Activated naive CD8-positive, alpha-beta T cell (primary cell): ENCODE results near the gene COPS4.
"Not testable (repeated sequence)": the region's sequence is repeated elsewhere in the genome, so short reads cannot be mapped to it uniquely, and the experiment has no call there.

Experiments
- H3K27ac Mint-ChIP-seq: one replicate; pipeline ENCODE4 v1.8.0; 2021; ENCODE audit warnings: mixed read lengths
- H3K27me3 Mint-ChIP-seq: one replicate; pipeline ENCODE4 v1.8.0; 2021; ENCODE audit warnings: mixed read lengths
- H3K36me3 Mint-ChIP-seq: one replicate; pipeline ENCODE4 v1.8.0; 2021; ENCODE audit warnings: mixed read lengths
- H3K4me1 Mint-ChIP-seq: one replicate; pipeline ENCODE4 v1.8.0; 2021; ENCODE audit warnings: low read depth, mixed read lengths
- H3K4me3 Mint-ChIP-seq: one replicate; pipeline ENCODE4 v1.8.0; 2021; ENCODE audit warnings: mild to moderate bottlenecking, mixed read lengths
- H3K9me3 Mint-ChIP-seq: one replicate; pipeline ENCODE4 v1.8.0; 2021; ENCODE audit warnings: low read depth, mixed read lengths

COPS4 gene

GRCh38 chr4:83089410-83090157, 54.6 kb downstream of the COPS4 start:
- Mint-ChIP-seq H3K4me3 (no peak overlapping the region), H3K4me1 (peaks cover 44% of the 10 kb centered on the region), H3K36me3 (peaks cover 23% of the 10 kb centered on the region), H3K27ac (peak overlapping the region; percentile 87), H3K9me3 (no peaks in the 10 kb centered on the region), H3K27me3 (no peaks in the 10 kb centered on the region)

- Mint-ChIP-seq H3K4me1 (peaks cover 57% of the 10 kb centered on the region), H3K9me3 (no peaks in the 10 kb centered on the region), H3K27ac (peak overlapping the region; percentile 88), H3K4me3 (no peak overlapping the region), H3K27me3 (no peaks in the 10 kb centered on the region), H3K36me3 (peaks cover 14% of the 10 kb centered on the region)
Measured at GRCh38 chr4:83093060-83093640, 58.2 kb downstream of the COPS4 start.

GRCh38 chr4:83096397-83096796, 61.4 kb downstream of the COPS4 start:
- Mint-ChIP-seq H3K9me3 (no peaks in the 10 kb centered on the region), H3K36me3 (peaks cover 15% of the 10 kb centered on the region), H3K27ac (peak overlapping the region; percentile 88), H3K4me3 (no peak overlapping the region), H3K27me3 (no peaks in the 10 kb centered on the region), H3K4me1 (peaks cover 66% of the 10 kb centered on the region)

- H3K36me3 Mint-ChIP-seq = peaks cover 24% of the 10 kb centered on the region
- H3K4me1 Mint-ChIP-seq = peaks cover 61% of the 10 kb centered on the region
- no peak overlapping the region for H3K4me3 Mint-ChIP-seq
- peak overlapping the region; percentile 86 for H3K27ac Mint-ChIP-seq
- H3K9me3 Mint-ChIP-seq = no peaks in the 10 kb centered on the region
- no peaks in the 10 kb centered on the region for H3K27me3 Mint-ChIP-seq
Measured at GRCh38 chr4:83104991-83105390, 70.0 kb downstream of the COPS4 start.

GRCh38 chr4:83107631-83108030, 72.6 kb downstream of the COPS4 start:
- Mint-ChIP-seq H3K27me3 (no peaks in the 10 kb centered on the region), H3K4me3 (peak overlapping the region; percentile 86), H3K9me3 (no peaks in the 10 kb centered on the region), H3K27ac (peak overlapping the region; percentile 96), H3K36me3 (peaks cover 15% of the 10 kb centered on the region), H3K4me1 (peaks cover 56% of the 10 kb centered on the region)

DNA sequence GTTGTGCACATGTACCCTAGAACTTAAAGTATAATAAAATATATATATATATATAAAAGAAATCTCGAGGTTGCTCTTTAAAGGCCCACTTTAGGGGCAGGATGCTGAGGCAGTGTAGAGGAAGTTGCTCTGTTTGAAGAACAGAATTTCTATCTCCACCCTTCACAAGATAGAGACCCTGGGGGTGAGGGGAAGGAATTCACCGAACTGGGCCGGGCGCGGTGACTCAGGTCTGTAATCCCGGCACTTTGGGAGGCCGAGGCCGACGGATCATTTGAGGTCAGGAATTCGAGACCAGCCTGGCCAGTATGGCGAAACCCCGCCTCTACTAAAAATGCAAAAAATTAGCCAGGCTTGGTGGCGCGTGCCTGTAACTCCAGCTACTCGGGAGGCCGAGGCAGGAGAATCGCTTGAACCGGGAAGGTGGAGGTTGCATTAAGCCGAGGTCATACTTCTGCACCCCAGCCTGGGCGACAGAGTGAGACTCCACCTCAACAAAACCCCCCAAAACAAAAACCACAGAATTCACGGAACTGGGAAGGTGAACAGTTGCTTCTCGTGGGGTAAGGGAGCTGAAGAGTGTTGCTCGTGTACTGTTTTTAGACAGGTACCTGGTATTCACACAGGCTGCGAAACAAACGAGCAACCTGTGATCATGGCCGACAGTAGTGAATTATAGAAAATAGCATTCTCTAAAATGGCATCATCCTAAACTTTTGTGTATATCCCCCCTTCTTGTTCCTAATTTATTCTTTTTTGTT, 73.3 kb downstream of the COPS4 start:
- Mint-ChIP-seq H3K27me3 (no peaks in the 10 kb centered on the region), H3K4me3 (peak overlapping the region; percentile 97), H3K27ac (peak overlapping the region; percentile 100), H3K9me3 (no peaks in the 10 kb centered on the region), H3K4me1 (peaks cover 62% of the 10 kb centered on the region), H3K36me3 (peaks cover 15% of the 10 kb centered on the region)

GRCh38 chr4:83109480-83110222, 74.7 kb downstream of the COPS4 start:
- Mint-ChIP-seq H3K36me3 (peaks cover 11% of the 10 kb centered on the region), H3K4me1 (peaks cover 65% of the 10 kb centered on the region), H3K9me3 (no peaks in the 10 kb centered on the region), H3K4me3 (peak overlapping the region; percentile 97), H3K27ac (peak overlapping the region; percentile 100), H3K27me3 (no peaks in the 10 kb centered on the region)

GRCh38 chr4:83110223-83110945, 75.4 kb downstream of the COPS4 start:
- Mint-ChIP-seq H3K36me3 (peaks cover 5% of the 10 kb centered on the region), H3K27ac (peak overlapping the region; percentile 99), H3K27me3 (no peaks in the 10 kb centered on the region), H3K4me1 (peaks cover 65% of the 10 kb centered on the region), H3K9me3 (no peaks in the 10 kb centered on the region), H3K4me3 (peak overlapping the region; percentile 94)

GRCh38 chr4:83110970-83111750, 76.2 kb downstream of the COPS4 start:
- peaks cover 68% of the 10 kb centered on the region for H3K4me1 Mint-ChIP-seq
- H3K9me3 Mint-ChIP-seq = no peaks in the 10 kb centered on the region
- peak overlapping the region; percentile 94 for H3K4me3 Mint-ChIP-seq
- peak overlapping the region; percentile 99 for H3K27ac Mint-ChIP-seq
- peaks cover 3% of the 10 kb centered on the region for H3K36me3 Mint-ChIP-seq
- no peaks in the 10 kb centered on the region for H3K27me3 Mint-ChIP-seq

- Mint-ChIP-seq H3K27ac (peak overlapping the region; percentile 96), H3K4me3 (peak overlapping the region; percentile 85), H3K4me1 (peaks cover 63% of the 10 kb centered on the region)
- not testable (repeated sequence) for H3K36me3 Mint-ChIP-seq, H3K27me3 Mint-ChIP-seq, H3K9me3 Mint-ChIP-seq
Measured at GRCh38 chr4:83111751-83112141, 76.8 kb downstream of the COPS4 start.

- no peaks in the 10 kb centered on the region for H3K9me3 Mint-ChIP-seq
- peaks cover 63% of the 10 kb centered on the region for H3K4me1 Mint-ChIP-seq
- no peaks in the 10 kb centered on the region for H3K27me3 Mint-ChIP-seq
- peak overlapping the region; percentile 94 for H3K4me3 Mint-ChIP-seq
- peak overlapping the region; percentile 96 for H3K27ac Mint-ChIP-seq
- H3K36me3 Mint-ChIP-seq = peaks cover 3% of the 10 kb centered on the region
Measured at GRCh38 chr4:83112231-83112630, 77.2 kb downstream of the COPS4 start.

DNA sequence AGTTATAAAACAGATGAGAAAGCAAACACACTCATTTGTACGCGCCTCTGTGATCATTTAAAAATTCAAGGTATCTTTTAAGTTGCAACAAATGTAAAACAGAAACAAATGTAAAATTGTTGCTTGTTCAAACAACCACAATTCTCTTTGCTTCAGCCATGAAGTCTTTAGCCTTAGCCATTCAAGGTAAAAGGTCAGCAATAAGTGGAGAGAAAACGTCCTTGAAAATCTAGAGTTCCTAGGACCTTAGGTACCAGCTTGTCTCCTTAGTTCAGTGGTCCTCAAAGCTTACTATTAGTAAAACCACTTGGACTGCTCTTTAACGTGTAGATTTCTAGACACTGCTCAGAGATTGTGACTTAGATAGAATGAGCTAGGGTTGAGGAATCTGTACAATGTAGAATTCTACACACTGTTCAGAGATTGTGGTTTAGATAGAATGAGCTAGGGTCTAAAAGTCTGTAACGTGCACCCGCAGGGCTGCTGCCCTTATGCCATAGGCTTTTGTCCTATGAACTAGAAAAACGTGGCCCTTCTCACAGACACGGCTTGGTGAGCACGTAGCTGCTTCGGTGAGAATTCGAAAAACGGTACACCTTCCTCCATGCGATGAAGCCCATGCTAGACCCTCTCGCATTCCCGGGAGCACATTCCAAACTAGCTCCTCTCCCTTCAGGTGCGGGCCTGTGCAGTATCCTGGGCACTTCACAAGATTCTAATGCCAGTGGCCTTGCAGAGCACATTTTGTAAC, 77.9 kb downstream of the COPS4 start:
- peak overlapping the region; percentile 94 for H3K4me3 Mint-ChIP-seq
- peak overlapping the region; percentile 96 for H3K27ac Mint-ChIP-seq
- peaks cover 3% of the 10 kb centered on the region for H3K36me3 Mint-ChIP-seq
- H3K9me3 Mint-ChIP-seq = no peaks in the 10 kb centered on the region
- no peaks in the 10 kb centered on the region for H3K27me3 Mint-ChIP-seq
- peaks cover 59% of the 10 kb centered on the region for H3K4me1 Mint-ChIP-seq

- Mint-ChIP-seq H3K36me3 (peaks cover 3% of the 10 kb centered on the region), H3K4me1 (peaks cover 59% of the 10 kb centered on the region), H3K27ac (peak overlapping the region; percentile 96), H3K9me3 (no peaks in the 10 kb centered on the region), H3K4me3 (peak overlapping the region; percentile 94), H3K27me3 (no peaks in the 10 kb centered on the region)
Measured at GRCh38 chr4:83113429-83113786, 78.4 kb downstream of the COPS4 start.
